ENCODE results near the gene IQCN. TPM values are rescaled to one million over a fixed set of nuclear protein-coding genes. Genes with fewer than 3 reads are reported as not detected.

IQCN gene
- total and polyA plus RNA-seq, 2 donors (not counting 1 experiment from before 2014, with no cell fraction given), result 52.0 to 63.6 TPM

DNA sequence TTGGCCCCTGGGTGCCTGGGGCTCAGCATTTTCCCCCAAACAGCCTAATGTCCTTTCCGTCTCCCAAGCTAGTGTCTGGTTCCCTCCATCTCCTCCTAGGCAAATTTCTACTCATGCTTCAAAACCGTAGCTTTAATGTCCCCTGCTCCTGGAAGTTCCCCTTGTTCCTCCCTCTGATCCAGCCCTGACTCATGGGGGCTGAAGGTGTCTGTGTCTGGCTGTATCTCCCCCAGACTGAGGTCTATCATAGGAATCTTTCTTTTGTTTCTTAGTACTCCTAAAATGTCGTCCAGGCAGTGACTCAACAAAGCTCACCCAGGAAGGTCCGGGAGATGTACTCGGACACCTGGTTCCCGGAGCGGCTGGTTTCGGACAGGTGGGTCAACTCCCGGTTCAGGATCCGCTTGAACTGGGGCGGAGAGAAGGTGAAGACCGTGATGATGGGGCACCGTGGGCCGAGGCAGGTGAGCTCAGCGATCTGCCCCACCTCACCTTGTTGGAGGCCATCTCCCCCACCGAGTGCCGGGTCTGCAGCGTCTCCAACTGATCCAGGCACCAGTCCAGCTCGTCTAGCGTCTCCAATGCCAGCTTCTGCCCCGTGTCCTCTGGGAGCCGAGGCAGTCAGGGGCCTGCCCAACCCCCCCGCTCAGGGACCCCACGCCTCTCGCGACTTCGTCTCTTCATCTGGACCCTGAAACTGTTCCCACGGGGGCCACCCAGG, 54.2 kb downstream of the IQCN start:
- no peak overlapping the region for H3K4me3 ChIP-seq (ENCODE audit: control extremely low read depth in 1 of 5, extremely low read depth in 1 of 5, insufficient read depth in 1 of 5, low read depth in 2 of 5, low read length in 4 of 5)
- no peak for DNase-seq
- H3K9me3 ChIP-seq (ENCODE audit: control extremely low read depth in 1 of 3, control insufficient read depth in 2 of 3, insufficient read depth in 1 of 3, low read length in 2 of 3), result peaks cover 0 to 35% (median 0%) of the 10 kb centered on the region in 3 donors
- no peak overlapping the region for H2AFZ ChIP-seq (ENCODE audit: insufficient read depth, low read depth, low read length, poor library complexity, severe bottlenecking)
- H3K9ac ChIP-seq (ENCODE audit: low read length), result no peak overlapping the region
- no peaks in the 10 kb centered on the region for H3K79me2 ChIP-seq (ENCODE audit: control insufficient read depth, insufficient read depth, low read length)
- TF ChIP-seq, protein P1, sequence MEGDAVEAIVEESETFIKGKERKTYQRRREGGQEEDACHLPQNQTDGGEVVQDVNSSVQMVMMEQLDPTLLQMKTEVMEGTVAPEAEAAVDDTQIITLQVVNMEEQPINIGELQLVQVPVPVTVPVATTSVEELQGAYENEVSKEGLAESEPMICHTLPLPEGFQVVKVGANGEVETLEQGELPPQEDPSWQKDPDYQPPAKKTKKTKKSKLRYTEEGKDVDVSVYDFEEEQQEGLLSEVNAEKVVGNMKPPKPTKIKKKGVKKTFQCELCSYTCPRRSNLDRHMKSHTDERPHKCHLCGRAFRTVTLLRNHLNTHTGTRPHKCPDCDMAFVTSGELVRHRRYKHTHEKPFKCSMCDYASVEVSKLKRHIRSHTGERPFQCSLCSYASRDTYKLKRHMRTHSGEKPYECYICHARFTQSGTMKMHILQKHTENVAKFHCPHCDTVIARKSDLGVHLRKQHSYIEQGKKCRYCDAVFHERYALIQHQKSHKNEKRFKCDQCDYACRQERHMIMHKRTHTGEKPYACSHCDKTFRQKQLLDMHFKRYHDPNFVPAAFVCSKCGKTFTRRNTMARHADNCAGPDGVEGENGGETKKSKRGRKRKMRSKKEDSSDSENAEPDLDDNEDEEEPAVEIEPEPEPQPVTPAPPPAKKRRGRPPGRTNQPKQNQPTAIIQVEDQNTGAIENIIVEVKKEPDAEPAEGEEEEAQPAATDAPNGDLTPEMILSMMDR (IDR thresholded peaks at IDR 0.05), result no peak
- no peak for TF ChIP-seq EZH2 (IDR thresholded peaks at IDR 0.05; ENCODE audit: borderline replicate concordance, insufficient read depth, low read depth, low read length, poor library complexity, severe bottlenecking)
- Mint-ChIP-seq H3K4me1 (peaks cover 15% of the 10 kb centered on the region), H3K27ac (no peak overlapping the region), H3K9me3 (ENCODE audit: insufficient read depth) (no peaks in the 10 kb centered on the region), H3K4me3 (no peak overlapping the region), H3K27me3 (peaks cover 26% of the 10 kb centered on the region)
- ChIA-PET CTCF (interaction anchor here (0.7 to 1.6 kb wide), 5 partner anchors 12 to 168 kb away, joined by 3 to 4 read pairs (median 3); no protein-coding TSS in a partner anchor), POLR2A (interaction anchor here (0.7 to 1.3 kb wide), 3 partner anchors 12 to 28 kb away, joined by 3 to 7 read pairs (median 5); partner anchors contain the start of gene RAB3A)
- H3K4me2 ChIP-seq (replicated peaks; ENCODE audit: low read depth, low read length, poor library complexity, severe bottlenecking), result no peak overlapping the region
- no peaks in the 10 kb centered on the region for H4K20me1 ChIP-seq (ENCODE audit: control insufficient read depth, insufficient read depth, low read length, poor library complexity, severe bottlenecking)
- ATAC-seq (ENCODE audit: low read depth), result no peak
- H3K4me1 ChIP-seq (ENCODE audit: control insufficient read depth in 2 of 2, insufficient read depth in 2 of 2, low read length in 2 of 2), result peaks cover 12 to 13% of the 10 kb centered on the region in 2 donors
- no peak overlapping the region for H3K27ac ChIP-seq (ENCODE audit: low read length in 2 of 2)
- intact Hi-C loops (cut with micrococcal nuclease), result no loop called here
- H3K27me3 ChIP-seq (replicated peaks in 1 of 4; ENCODE audit: control extremely low read depth in 1 of 4, control insufficient read depth in 3 of 4, insufficient read depth in 4 of 4, low read length in 3 of 4), result peaks cover 0 to 53% (median 20%) of the 10 kb centered on the region in 4 experiments
- WGBS (ENCODE audit: insufficient coverage), result 80% methylated on average over 27 of the region's 28 CpGs
- H3K36me3 ChIP-seq (replicated peaks in 1 of 2; ENCODE audit: control extremely low read depth in 1 of 2, control insufficient read depth in 1 of 2, extremely low read depth in 1 of 2, insufficient read depth in 2 of 2, low read length in 1 of 2), result no peaks in the 10 kb centered on the region

DNA sequence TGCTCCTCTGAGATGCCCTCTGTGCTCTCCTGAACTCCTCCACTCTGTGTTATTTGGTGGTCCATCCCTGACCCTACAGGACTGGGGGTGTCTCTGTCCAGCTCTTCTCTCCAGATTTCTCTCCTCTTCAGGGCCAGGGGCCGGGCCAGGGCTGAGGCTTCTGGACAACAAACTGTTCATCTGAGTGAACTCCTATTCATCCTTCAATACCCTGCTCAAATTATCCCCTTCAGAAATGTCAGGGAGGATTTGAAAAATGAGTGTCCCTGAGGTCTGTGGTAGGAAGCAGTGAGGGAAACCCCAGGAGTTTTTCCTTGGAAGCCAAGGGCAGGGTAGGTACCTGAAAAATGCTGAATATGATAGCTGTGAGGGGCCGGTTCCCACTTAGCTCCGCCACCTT, 55.7 kb downstream of the IQCN start:
- intact Hi-C loops (cut with micrococcal nuclease), result no loop called here
- no peak for DNase-seq
- Mint-ChIP-seq H3K27ac (no peak overlapping the region), H3K27me3 (peaks cover 17% of the 10 kb centered on the region), H3K4me1 (peaks cover 6% of the 10 kb centered on the region), H3K4me3 (no peak overlapping the region), H3K9me3 (ENCODE audit: insufficient read depth) (no peaks in the 10 kb centered on the region)
- Histone ChIP-seq H3K4me1 (ENCODE audit: control insufficient read depth in 2 of 2, insufficient read depth in 2 of 2, low read length in 2 of 2) (no peaks in the 10 kb centered on the region), H3K9me3 (ENCODE audit: control extremely low read depth in 1 of 3, control insufficient read depth in 2 of 3, insufficient read depth in 1 of 3, low read length in 2 of 3) (peaks cover 0 to 25% (median 0%) of the 10 kb centered on the region in 3 donors), H3K4me2 (replicated peaks; ENCODE audit: low read depth, low read length, poor library complexity, severe bottlenecking) (no peak overlapping the region), H3K36me3 (replicated peaks in 1 of 2; ENCODE audit: control extremely low read depth in 1 of 2, control insufficient read depth in 1 of 2, extremely low read depth in 1 of 2, insufficient read depth in 2 of 2, low read length in 1 of 2) (no peaks in the 10 kb centered on the region), H4K20me1 (ENCODE audit: control insufficient read depth, insufficient read depth, low read length, poor library complexity, severe bottlenecking) (no peaks in the 10 kb centered on the region), H3K79me2 (ENCODE audit: control insufficient read depth, insufficient read depth, low read length) (no peaks in the 10 kb centered on the region), H3K27me3 (replicated peaks in 1 of 4; ENCODE audit: control extremely low read depth in 1 of 4, control insufficient read depth in 3 of 4, insufficient read depth in 4 of 4, low read length in 3 of 4) (peaks cover 0 to 41% (median 8%) of the 10 kb centered on the region in 4 experiments), H3K27ac (ENCODE audit: low read length in 2 of 2) (no peak overlapping the region), H2AFZ (ENCODE audit: insufficient read depth, low read depth, low read length, poor library complexity, severe bottlenecking) (no peak overlapping the region), H3K9ac (ENCODE audit: low read length) (no peak overlapping the region), H3K4me3 (ENCODE audit: control extremely low read depth in 1 of 5, extremely low read depth in 1 of 5, insufficient read depth in 1 of 5, low read depth in 2 of 5, low read length in 4 of 5) (no peak overlapping the region)
- TF ChIP-seq EZH2 (IDR thresholded peaks at IDR 0.05; ENCODE audit: borderline replicate concordance, insufficient read depth, low read depth, low read length, poor library complexity, severe bottlenecking), result no peak
- TF ChIP-seq, protein P1 (IDR thresholded peaks at IDR 0.05), result no peak
- no CpG with 5 or more reads among the region's 3 CpGs for WGBS (ENCODE audit: insufficient coverage)
- ChIA-PET POLR2A (no interaction called here), CTCF (interaction anchor here (1.3 to 1.6 kb wide), 2 partner anchors 14 to 34 kb away, joined by 4 to 7 read pairs; no protein-coding TSS in a partner anchor)
- ATAC-seq (ENCODE audit: low read depth), result no peak
